PC-9 (cell line): ENCODE data around the gene SHANK1. TPM values are rescaled to one million over a fixed set of nuclear protein-coding genes. Genes with fewer than 3 reads are reported as not detected.
A peak's percentile ranks its signal among the peaks of the same experiment; 100 is the strongest.

ENCODE experiments used
- BruUV-seq: library from RNA; stranded (reverse); fragments of 400-500 nt; replicated peaks from 2 replicates; lab custom pipeline; 2021; lab: Mats Ljungman, UMichigan
- CTCF ChIA-PET: fragments of 300-600 bp; sonication (Branson Sonifier 250); formaldehyde crosslinking; loops from one replicate; lab custom pipeline; 2022; ENCODE audit warnings: antibody characterized with exemption; lab: Charles Lee
- POLR2A ChIA-PET: fragments of 300-600 bp; sonication (Branson Sonifier 250); formaldehyde crosslinking; loops from one replicate; lab custom pipeline; 2022; ENCODE audit warnings: antibody characterized with exemption; ENCODE audit not compliant: unreplicated experiment; lab: Charles Lee
- DNase-seq, 2 experiments: peaks; one replicate each; pipeline versions ENCODE4 v3.0.0 to v3.0.0-alpha.2; 2015 to 2022; ENCODE audit warnings: mixed read lengths in 1 of 2
- H2AFZ ChIP-seq: fragments of 200-600 bp; sonication (generic); 2 replicates; pipeline ENCODE4 v1.8.1; 2017; ENCODE audit warnings: antibody characterized with exemption
- H3F3A ChIP-seq: fragments of 200-600 bp; sonication (generic); 2 replicates; pipeline ENCODE4 v1.8.1; 2017; ENCODE audit warnings: antibody characterized with exemption, mild to moderate bottlenecking, low read depth; ENCODE audit not compliant: insufficient read depth
- H3K27ac ChIP-seq: fragments of 200-600 bp; sonication (generic); 2 replicates; pipeline ENCODE4 v1.6.1; 2016; ENCODE audit warnings: mixed run types
- H3K27me3 ChIP-seq: fragments of 200-600 bp; sonication (generic); 2 replicates; pipeline ENCODE4 v1.6.1; 2016; ENCODE audit warnings: low read depth, mixed run types; ENCODE audit not compliant: insufficient read depth
- H3K36me3 ChIP-seq: fragments of 200-600 bp; sonication (generic); 2 replicates; pipeline ENCODE4 v1.6.1; 2016; ENCODE audit warnings: low read depth, mixed run types
- H3K4me1 ChIP-seq: fragments of 200-600 bp; sonication (generic); replicated peaks from 2 replicates; pipeline ENCODE4 v1.6.1; 2016; ENCODE audit warnings: mixed run types; ENCODE audit not compliant: insufficient read depth
- H3K4me2 ChIP-seq: fragments of 200-600 bp; sonication (generic); 2 replicates; pipeline ENCODE4 v1.6.1; 2017; ENCODE audit warnings: mixed run types
- H3K4me3 ChIP-seq: fragments of 200-600 bp; sonication (generic); 2 replicates; pipeline ENCODE4 v1.6.1; 2016; ENCODE audit warnings: mixed run types
- H3K79me2 ChIP-seq: fragments of 200-600 bp; sonication (generic); 2 replicates; pipeline ENCODE4 v1.6.1; 2017; ENCODE audit warnings: low read depth, mixed run types
- H3K9me2 ChIP-seq: fragments of 200-600 bp; sonication (generic); 2 replicates; pipeline ENCODE4 v1.8.1; 2017; ENCODE audit warnings: mild to moderate bottlenecking; ENCODE audit not compliant: insufficient read depth
- H3K9me3 ChIP-seq: fragments of 200-600 bp; sonication (generic); 2 replicates; pipeline ENCODE4 v1.8.1; 2016; ENCODE audit warnings: low read depth; ENCODE audit not compliant: insufficient read depth
- H4K20me1 ChIP-seq: fragments of 200-600 bp; sonication (generic); 2 replicates; pipeline ENCODE4 v1.8.1; 2017; ENCODE audit not compliant: insufficient read depth
- EZH2 ChIP-seq: fragments of 200-600 bp; sonication (generic); IDR thresholded peaks from 2 replicates; pipeline ENCODE4 v1.8.0; 2017; ENCODE audit warnings: antibody characterized with exemption, low read depth
- intact Hi-C: fragments of 100-400 bp; cut with micrococcal nuclease; formaldehyde crosslinking; loops from one replicate; pipeline ENCODE4 v1.10.0; 2022; ENCODE audit not compliant: unreplicated experiment
- total RNA-seq: library from RNA; stranded (reverse); gene quantifications from 2 replicates; pipeline ENCODE4 v1.2.3, GENCODE V29; 2021
- TF ChIP-seq, protein P1 (sequence below): fragments of 200-600 bp; sonication (generic); conservative IDR thresholded peaks from 2 replicates; pipeline ENCODE4 v1.6.1; 2017; ENCODE audit warnings: mixed run types, antibody characterized with exemption, mild to moderate bottlenecking, moderate library complexity

The SHANK1 gene
- total RNA-seq, 1 experiment from 2014 or later: not detected

DNA sequence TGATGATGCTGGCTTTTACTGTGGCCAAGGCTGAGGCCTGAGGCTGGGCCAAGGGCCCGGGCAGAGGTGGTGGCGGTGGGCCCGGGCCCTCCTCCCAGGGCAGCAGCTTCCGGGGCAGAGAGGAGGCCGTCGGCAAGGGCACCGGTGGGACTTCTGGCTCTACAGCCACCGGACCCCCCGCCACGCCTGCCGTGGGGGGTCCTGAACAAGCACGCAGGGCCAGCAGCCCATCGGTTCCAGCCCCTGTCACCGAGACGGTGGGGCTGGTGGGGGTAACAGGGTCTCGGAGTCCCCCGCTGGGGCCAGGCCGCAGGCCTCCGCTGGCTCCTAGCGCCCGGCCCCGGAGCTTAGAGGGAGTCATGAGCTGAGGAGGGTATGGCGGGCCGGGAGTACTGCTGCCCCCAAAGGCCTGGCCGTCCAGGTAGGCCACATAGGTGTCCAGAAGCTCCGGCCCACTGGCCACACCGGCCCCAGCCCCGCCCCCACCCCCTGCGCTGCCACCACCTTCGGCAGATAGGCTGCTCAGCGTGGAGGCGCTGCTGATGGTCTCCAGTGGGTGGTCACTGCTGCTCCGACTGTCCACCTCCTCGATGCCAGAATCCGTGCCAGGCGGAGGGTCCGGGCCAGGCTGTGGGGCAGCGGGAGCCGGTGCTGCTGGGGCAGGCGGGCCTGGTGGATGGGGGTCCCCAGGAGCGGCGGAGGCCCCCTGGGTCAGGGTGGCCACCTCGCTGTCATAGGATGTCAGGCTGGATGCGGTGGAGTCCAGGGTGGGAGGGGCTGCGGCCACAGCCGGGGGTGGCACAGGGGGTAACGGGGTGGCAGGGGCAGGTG lies 53.0 kb downstream of the SHANK1 start:
- H3K27me3 ChIP-seq: peaks cover 49% of the 10 kb centered on the region
- no peaks in the 10 kb centered on the region for H3K36me3 ChIP-seq
- POLR2A ChIA-PET: no interaction called here
- no peak overlapping the region for H3K4me3 ChIP-seq
- BruUV-seq: no TSS peak
- no peak for TF ChIP-seq EZH2
- TF ChIP-seq, protein P1, sequence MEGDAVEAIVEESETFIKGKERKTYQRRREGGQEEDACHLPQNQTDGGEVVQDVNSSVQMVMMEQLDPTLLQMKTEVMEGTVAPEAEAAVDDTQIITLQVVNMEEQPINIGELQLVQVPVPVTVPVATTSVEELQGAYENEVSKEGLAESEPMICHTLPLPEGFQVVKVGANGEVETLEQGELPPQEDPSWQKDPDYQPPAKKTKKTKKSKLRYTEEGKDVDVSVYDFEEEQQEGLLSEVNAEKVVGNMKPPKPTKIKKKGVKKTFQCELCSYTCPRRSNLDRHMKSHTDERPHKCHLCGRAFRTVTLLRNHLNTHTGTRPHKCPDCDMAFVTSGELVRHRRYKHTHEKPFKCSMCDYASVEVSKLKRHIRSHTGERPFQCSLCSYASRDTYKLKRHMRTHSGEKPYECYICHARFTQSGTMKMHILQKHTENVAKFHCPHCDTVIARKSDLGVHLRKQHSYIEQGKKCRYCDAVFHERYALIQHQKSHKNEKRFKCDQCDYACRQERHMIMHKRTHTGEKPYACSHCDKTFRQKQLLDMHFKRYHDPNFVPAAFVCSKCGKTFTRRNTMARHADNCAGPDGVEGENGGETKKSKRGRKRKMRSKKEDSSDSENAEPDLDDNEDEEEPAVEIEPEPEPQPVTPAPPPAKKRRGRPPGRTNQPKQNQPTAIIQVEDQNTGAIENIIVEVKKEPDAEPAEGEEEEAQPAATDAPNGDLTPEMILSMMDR: no peak
- intact Hi-C loops: no loop called here
- no peaks in the 10 kb centered on the region; the same call in 1 of the 2 replicates for H4K20me1 ChIP-seq
- H3K4me2 ChIP-seq: no peak overlapping the region
- no peak overlapping the region for H2AFZ ChIP-seq
- no peaks in the 10 kb centered on the region for H3K79me2 ChIP-seq
- H3K9me3 ChIP-seq: no peaks in the 10 kb centered on the region
- no peaks in the 10 kb centered on the region for H3F3A ChIP-seq
- CTCF ChIA-PET: interaction anchor here (0.5 kb wide), 1 partner anchor 51 kb away, joined by 3 read pairs; no protein-coding TSS in a partner anchor
- no peak overlapping the region for H3K27ac ChIP-seq
- H3K4me1 ChIP-seq: no peaks in the 10 kb centered on the region
- DNase-seq: no peak
- no peaks in the 10 kb centered on the region for H3K9me2 ChIP-seq

DNA sequence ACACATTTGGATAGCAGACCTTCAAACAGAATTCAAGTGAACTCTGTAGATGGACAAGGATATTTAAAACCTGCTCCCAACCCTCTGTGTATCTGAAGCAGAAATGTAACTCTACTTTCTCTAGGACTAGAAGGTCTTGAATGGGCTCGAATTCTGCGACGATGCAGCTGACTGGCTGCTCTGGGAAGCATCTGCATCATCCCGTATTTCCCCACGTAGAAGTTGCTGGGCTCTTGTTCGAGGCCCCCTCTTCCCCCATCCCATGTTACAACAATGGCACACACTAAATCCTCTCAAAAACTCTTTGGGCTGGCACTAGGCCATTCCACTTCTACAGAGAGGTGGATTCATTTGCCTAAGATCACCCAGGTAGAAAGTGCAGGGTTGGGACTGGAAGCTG lies 55.4 kb downstream of the SHANK1 start:
- Histone ChIP-seq H2AFZ (no peak overlapping the region), H3K79me2 (no peaks in the 10 kb centered on the region), H3K4me3 (no peak overlapping the region), H3K36me3 (no peaks in the 10 kb centered on the region), H3K9me2 (no peaks in the 10 kb centered on the region), H3K4me1 (no peaks in the 10 kb centered on the region), H3K4me2 (no peak overlapping the region), H3F3A (no peaks in the 10 kb centered on the region), H4K20me1 (no peaks in the 10 kb centered on the region), H3K9me3 (no peaks in the 10 kb centered on the region), H3K27ac (no peak overlapping the region), H3K27me3 (peaks cover 42% of the 10 kb centered on the region)
- intact Hi-C loops: no loop called here
- TF ChIP-seq, protein P1: no peak
- TF ChIP-seq EZH2: no peak
- CTCF ChIA-PET: no interaction called here
- no TSS peak for BruUV-seq
- POLR2A ChIA-PET: no interaction called here
- DNase-seq: no peak

DNA sequence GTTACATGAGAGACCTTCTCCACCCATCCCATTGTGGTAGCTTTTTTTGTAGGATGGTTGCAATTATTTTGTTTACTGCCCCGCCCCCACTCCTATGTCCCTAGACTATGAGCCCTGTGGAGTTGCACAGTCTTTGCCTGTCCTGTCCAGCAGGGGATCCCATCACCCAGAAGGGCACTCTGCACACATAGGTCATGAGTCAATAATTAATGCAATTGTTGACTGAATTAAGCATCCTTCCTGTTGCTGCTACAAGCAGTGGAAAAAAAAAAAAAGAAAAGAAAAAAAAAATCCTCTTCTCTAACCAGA lies 56.2 kb downstream of the SHANK1 start:
- no peaks in the 10 kb centered on the region for H4K20me1 ChIP-seq
- no peaks in the 10 kb centered on the region for H3K9me3 ChIP-seq
- H2AFZ ChIP-seq: no peak overlapping the region
- BruUV-seq: no TSS peak
- H3K27me3 ChIP-seq: peaks cover 42% of the 10 kb centered on the region
- TF ChIP-seq, protein P1: peak; percentile 44
- TF ChIP-seq EZH2: no peak
- no peak overlapping the region for H3K4me3 ChIP-seq
- H3K9me2 ChIP-seq: no peaks in the 10 kb centered on the region
- H3K4me1 ChIP-seq: no peaks in the 10 kb centered on the region
- H3F3A ChIP-seq: no peaks in the 10 kb centered on the region
- ChIA-PET CTCF (no interaction called here), POLR2A (no interaction called here)
- no peaks in the 10 kb centered on the region for H3K79me2 ChIP-seq
- intact Hi-C loops: no loop called here
- peak in 1 of 2 experiments; percentile 44 for DNase-seq
- no peak overlapping the region for H3K4me2 ChIP-seq
- no peaks in the 10 kb centered on the region for H3K36me3 ChIP-seq
- H3K27ac ChIP-seq: no peak overlapping the region
